ENCODE results near the gene EXOC5.

EXOC5 gene, protein sequence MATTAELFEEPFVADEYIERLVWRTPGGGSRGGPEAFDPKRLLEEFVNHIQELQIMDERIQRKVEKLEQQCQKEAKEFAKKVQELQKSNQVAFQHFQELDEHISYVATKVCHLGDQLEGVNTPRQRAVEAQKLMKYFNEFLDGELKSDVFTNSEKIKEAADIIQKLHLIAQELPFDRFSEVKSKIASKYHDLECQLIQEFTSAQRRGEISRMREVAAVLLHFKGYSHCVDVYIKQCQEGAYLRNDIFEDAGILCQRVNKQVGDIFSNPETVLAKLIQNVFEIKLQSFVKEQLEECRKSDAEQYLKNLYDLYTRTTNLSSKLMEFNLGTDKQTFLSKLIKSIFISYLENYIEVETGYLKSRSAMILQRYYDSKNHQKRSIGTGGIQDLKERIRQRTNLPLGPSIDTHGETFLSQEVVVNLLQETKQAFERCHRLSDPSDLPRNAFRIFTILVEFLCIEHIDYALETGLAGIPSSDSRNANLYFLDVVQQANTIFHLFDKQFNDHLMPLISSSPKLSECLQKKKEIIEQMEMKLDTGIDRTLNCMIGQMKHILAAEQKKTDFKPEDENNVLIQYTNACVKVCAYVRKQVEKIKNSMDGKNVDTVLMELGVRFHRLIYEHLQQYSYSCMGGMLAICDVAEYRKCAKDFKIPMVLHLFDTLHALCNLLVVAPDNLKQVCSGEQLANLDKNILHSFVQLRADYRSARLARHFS

DNA sequence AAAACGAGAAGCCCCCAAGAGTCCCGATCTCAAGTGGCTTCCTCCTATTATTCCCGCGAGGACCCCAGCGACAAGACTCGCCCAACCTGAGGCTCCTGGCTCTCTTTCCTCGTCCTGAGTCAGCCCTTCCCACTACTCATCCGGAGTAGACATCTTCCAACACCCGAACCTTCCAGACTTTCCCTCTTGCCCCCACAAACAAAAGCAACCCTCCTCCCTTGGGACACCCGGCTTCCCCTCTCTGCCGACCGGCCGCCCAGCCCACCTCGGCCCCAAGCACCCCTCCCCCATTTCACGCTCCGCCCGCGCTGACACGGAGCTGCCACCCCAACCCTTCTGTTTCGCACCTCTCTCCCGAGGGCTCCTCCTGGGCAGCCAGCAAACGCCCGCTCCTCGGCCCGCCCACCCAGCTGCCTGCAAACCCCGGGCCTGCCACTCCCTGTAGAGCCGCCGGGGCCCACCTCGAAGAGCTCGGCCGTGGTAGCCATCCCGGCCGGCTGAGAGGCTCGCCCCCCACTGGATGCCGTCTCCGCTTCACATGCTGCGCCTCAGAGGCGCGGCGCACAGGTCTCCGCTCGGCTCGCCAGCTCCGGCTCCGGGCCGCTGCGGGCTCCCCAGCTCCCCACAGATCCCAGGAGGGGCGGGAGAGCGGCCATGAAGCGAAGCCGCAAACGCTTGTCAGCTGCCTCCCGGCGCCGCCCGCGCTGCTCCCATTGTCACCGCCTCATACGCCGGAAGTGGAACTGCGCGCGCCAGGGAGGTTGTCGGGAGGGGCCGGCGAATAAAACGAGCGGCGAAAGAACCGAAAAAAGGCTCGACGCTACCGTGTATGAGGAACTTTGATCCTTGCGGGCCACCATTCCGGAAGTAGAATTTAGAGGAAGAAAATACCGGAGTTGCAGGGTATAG is at the start of gene EXOC5, which contains the start of gene AP5M1:
Gene EXOC5 (minus strand): TSS at position 745 of the 909 bp plus-strand sequence. CDS start 257 bp downstream, at position 488.
Gene AP5M1 (plus strand): TSS at position 811 of the 909 bp plus-strand sequence. CDS start 344 bp downstream, outside the sequence.
- in situ Hi-C loops (cut with HindIII; ENCODE audit: low sequenced_read_pairs), result no loop called here

DNA sequence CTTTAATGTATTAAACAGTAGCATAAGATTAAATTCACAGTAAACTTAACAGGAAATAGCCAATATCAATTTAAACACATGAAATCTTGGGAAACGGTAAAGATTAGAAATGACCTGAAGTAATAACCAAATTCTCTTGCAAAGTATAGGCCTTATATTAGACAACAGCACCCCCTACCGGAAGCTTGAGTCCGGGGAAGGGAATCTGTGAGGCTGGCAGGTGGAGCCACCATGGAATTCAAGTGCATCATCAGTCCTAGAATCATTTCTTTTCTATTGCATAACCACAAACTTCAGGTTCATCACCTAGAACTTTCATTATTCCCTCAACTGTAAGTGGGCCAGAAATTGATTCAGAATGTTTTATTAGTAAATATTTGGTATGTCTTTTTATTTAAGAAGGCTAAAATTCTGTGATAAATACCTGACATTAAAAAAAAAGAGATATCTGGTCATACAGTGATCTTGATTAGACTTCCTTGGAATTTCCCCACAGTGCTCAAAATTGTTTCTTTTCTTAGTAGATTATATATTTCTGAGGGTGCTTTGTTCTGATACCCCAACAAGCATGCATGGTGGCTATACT is 48.6 kb upstream of the EXOC5 start:
- in situ Hi-C loops (cut with HindIII; ENCODE audit: low sequenced_read_pairs), result loop anchor here (10.0 kb wide), 1 partner anchor 823 kb away; no protein-coding TSS in a partner anchor

DNA sequence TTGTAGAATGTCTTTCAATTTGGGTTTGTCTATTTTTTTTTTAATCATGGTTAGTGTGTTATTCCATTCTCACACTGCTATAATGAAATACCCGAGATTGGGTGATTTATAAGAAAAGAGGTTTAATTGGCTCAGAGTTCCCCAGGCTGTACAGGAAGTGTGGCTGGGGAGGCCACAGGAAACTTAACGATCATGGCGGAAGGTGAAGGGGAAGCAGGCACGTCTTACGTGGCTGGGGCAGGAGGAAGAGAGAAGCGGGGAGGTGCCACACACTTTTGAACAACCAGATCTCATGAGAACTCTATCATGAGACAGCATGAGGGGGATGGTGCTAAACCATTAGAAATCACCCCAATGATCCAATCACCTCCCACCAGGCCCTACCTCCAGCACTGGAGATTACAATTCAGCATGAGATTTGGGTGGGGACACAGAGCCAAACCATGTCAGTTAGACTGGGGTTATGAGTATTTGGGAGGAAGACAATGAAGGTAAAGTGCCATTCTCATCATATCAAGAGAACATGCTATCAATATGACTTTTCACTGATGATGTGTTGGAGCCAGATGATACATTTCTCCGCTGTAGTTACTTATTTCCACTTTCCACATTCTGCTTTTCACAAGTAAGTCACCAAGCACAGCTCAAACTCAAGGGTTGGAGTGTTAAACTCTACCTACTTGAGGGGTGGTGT is 45.8 kb upstream of the EXOC5 start:
- in situ Hi-C loops (cut with HindIII; ENCODE audit: low sequenced_read_pairs), result loop anchor here (10.0 kb wide), 1 partner anchor 820 kb away; no protein-coding TSS in a partner anchor

DNA sequence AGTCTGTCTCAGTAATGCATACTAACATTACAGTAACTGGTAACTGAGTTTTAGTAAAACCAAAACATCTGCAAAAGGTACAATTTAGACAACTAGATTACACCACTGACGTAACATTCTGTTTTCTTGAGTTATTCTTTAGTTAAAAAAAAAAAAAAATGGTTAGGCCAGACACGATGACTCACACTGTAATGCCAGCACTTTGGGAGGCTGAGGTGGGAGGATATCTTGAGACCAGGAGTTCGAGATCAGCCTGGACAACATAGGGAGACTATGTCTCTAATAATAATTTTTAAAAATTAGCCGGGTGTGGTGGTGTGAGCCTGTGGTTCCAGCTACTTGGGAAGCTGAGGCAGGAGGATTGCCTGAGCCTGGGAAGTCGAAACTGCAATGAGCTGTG is 34.2 kb upstream of the EXOC5 start:
- in situ Hi-C loops (cut with HindIII; ENCODE audit: low sequenced_read_pairs), result no loop called here

DNA sequence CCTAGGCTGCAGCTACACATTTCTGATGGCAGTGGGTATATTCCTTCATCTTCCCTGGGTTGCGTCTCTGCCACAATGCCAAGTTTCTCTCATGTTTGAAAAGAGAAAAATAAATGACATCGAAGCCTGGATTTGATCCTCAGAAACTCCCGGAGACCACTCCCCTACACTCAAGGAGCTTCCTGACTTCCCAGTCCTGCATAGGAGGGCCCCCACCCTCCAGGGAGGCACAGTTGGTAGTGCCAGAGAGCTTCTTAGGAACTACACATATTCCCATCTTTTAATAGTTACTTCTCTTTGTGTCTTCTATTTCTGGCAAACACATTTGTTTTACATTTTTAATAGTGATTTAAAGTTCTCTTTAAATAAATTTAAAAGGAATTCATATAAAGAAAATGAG is 30.8 kb upstream of the EXOC5 start:
- in situ Hi-C loops (cut with HindIII; ENCODE audit: low sequenced_read_pairs), result no loop called here

DNA sequence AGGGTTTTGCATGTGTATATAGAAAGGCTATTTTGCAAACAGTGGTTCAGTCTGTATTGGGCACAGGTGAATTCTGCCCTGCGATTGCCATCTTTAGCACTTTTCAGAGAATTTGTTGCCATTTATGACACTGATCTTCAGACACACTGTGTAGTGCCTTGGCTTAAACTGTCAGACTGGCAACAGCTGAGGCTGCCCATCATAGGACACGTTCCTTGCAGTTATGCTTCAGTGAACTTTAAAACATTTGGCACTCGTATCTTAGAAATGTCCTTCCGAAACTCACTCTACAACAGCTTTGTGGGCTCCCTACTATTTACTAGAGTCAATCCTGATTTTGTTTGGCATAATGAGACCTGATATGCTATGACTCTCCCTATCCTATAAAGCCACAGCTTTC is 29.1 kb upstream of the EXOC5 start:
- in situ Hi-C loops (cut with HindIII; ENCODE audit: low sequenced_read_pairs), result no loop called here

DNA sequence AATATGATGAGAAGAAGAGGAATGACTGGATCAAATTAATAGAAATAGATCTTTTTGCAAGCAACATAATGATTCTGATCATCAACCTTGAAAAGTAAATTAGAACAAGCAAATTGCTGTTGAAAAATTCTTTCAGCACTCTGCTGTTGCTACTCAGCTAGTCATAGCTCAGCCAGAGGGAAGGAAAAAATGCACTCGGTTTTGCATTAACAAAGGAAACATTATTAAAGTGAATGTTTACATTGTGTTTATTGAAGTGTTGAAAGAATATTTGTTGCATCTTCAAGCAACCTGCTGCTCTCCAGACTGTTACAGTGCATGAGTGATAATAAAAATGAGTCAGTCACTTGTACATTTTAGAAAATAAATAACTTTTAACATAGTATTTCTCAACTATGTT is 26.5 kb upstream of the EXOC5 start:
- in situ Hi-C loops (cut with HindIII; ENCODE audit: low sequenced_read_pairs), result no loop called here

DNA sequence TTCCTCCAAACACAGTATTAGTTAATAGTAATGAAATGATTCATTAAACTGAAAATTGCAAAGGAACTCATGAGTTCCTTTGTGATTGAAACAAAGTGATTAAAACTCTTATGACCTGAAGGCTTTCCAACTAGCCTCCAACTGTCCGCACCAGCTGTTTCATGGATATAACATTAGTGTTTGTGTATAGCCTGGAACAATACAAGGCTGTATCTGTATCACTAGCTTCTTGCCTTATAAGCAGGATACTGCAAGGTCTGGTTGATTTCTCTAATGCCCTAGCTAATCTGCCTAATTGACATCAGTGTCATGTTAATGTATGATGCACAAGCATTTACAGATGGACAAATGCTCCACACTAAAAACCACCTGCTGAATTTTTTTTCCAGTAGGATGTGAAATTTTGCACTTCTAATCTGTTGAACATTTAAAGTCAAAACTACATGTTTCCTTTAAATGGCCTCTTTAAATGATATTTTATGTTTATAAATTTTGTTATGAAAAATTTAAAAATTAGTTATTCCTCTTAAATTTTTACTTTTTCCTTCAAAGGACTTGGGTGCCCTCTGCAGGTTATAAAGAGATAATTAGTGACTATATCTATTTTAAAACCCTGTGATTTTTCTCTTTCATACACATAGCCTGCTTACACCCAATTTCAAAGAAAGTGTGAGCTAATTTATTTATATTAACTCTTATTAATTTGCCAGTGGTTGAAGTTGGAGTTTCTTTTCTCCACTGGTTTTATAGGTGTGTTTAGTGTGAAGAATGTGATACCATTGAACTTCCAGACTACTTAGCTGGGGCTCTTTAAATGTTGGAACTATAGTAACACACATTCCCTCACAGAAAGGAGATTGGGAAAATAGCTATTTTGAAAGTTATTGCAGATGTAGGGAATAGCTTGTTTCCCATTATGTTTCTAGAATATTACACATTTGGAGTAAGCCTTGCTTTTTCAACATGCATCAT is 25.4 kb upstream of the EXOC5 start:
- in situ Hi-C loops (cut with HindIII; ENCODE audit: low sequenced_read_pairs), result no loop called here

DNA sequence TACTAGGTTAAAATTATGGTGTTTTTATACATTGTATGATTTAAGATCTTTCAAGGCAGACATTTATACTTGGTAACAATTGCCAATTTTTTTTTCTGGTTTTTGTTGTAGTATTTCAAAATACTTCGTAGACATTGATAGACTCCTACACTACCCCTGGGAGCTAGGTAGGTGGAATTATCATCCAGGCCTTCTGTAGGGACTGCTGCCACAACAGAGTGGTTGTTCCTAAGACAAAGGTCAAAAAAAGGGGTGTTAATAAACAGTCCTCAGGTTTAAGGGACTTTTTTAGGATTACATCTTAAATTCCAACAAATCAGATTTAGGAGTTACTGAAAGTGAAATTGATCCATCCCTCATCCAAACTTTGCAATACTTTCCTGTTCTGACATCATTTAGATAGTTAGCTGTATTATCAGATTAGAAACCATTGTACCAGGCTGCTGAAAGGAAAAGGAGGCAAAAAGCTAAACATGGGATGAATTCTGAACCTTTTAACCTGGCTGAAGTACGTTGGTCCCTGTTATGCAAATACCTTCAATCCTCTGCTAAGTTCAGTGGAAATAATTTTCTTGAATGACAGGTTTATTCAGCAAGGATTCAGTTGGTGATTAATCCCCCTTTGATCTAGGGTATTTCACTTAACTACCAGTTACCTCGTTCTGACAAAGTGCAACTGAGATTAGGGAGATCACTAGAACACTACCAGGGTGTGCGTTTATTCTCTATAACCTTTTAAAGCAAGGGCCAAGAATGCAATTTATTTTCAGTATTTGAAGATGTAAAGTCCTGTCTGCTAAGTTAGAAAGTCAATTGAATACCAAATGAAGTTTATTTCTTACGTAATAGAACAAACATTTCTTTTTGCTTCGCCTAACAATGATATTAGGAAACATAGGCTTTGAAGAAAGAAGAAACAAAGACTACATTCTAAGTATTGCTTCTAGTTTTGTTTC is 23.3 kb upstream of the EXOC5 start:
- in situ Hi-C loops (cut with HindIII; ENCODE audit: low sequenced_read_pairs), result no loop called here

DNA sequence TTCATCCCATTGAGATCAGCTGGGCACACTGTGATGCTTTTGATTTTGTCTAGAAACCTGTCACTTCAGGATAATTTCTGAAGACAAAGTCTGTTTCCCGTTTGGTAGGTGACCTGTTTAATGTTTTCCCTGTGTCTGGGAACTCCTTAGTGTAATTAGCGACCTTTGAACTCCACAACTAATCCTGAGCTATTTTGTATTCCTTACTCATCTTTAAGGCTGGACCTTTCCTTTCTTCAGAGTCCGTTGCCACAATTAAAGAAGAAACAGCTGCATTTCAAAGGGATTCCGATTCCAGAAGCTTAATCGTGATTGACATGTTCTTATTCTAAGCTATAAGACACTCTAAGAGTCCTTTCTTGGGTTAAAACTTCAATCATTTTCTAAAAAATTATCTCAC is 22.0 kb upstream of the EXOC5 start:
- in situ Hi-C loops (cut with HindIII; ENCODE audit: low sequenced_read_pairs), result no loop called here

DNA sequence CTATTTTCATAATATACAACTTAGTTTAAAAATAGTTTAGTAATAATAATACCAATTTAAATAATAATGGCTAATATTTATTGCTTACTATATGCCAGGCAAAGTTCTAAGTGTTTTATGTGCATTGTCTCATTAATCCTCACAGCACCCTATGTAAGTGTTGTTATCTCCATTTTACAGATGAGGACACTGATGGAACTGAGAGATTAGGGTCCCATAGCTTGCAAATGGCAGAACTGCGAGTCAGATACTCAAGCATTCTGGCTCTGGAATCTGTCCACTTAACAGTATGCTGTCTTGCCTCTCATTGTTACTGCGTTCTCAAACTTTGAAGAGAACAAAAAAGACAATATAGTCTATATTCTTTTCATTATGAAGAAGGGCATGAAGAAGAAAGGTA is 19.0 kb upstream of the EXOC5 start:
- in situ Hi-C loops (cut with HindIII; ENCODE audit: low sequenced_read_pairs), result no loop called here

DNA sequence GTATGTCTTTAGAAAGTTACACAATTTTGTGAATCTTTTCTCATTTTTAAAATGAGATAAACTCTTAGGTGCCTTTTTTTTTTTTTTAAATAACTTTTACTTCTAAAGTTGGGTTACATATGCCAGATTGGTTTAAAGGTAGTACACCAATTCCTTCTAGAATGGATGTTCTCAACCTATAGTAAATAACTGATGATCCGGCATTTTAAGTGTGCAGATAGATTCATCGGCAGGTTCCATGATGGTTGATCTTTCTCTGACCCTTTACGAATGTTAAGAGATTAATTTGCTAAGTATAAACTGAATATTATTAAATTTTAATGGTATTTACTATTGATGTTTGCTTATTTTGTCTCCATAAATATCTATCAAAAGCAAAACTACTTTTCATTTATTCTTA is 8.4 kb upstream of the EXOC5 start:
- in situ Hi-C loops (cut with HindIII; ENCODE audit: low sequenced_read_pairs), result no loop called here

DNA sequence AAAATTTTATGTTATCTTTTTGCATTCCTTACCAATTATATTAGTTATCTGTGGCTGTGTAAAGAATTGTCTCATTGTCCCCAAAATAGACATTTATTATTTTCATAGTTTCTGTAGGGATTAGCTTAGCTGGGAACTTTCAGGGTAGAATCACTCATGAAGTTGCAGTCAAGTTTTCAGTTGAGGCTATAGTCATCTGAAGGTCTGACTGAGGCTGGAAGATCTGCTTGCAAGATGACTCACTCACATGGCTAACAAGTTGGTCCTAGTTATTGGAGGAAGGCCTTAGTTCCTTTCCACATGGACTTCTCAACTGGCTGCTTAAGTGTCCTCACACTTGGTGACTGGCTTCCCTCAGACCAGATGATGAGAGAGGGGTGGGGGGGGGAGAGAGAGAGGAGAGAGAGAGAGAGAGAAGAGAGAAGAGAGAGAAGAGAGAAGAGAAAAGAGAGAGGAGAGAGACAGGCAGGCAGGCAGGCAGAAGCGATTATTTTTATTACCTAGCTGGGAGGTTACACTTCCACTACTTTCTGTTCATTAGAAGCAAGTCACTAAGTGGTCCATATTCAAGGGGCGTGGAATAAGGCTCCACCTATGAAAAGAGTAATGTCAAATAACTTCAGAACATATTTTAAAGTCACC is 6.4 kb upstream of the EXOC5 start:
- in situ Hi-C loops (cut with HindIII; ENCODE audit: low sequenced_read_pairs), result no loop called here

DNA sequence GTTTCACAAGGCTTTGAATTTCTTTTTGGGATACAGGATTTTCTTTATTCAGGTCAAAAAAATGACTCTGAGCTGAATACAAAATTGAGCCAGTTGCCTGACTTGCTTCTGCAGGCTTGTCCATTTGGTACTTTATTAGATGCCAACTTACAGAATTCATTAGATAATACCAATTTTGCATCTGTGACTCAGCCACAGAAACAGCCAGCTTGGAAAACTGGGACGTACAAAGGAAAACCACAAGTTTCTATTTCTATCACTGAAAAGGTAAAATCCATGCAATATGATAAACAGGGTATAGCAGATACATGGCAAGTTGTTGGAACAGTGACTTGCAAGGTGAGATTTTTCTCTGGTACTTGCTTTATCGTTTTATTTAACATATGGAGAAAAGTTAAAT is 5.8 kb upstream of the EXOC5 start:
- in situ Hi-C loops (cut with HindIII; ENCODE audit: low sequenced_read_pairs), result no loop called here

DNA sequence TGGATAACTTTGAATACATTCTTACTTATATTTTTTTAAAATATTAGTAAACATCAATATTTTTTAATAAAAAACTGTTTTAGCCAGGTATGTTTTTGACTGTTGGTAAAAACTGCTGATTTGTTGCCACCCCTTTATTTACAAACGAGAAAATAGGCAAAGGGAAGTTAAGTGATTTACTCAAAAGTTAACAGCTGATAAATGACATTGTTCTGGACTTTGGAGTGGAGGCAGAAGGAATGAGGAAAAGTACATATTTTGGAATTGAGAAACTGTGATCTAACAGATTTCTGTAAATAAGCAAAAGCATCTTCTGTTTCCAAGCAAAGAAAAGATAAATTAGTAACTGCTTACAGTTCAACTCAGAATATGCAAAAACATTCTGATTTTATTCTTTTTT is 4.5 kb upstream of the EXOC5 start:
- in situ Hi-C loops (cut with HindIII; ENCODE audit: low sequenced_read_pairs), result no loop called here

DNA sequence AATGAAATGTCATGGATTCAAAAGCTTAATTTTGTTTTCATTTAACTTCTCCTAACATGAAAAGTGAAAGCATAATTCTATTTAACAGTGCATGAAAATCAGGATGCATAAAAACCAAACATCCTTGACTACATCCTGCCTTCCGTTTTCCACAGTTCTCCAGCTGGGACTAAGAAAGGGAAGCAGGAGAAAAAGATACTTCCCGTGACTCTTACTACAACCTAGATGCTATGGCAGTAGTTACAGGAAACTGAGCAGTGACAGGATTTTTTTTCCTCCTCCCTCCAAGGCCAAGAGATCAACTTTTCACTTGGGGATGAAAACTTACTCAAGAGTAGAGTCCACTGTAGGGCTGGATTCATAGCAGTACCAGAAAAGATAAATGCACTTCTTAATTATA is 2.6 kb downstream of the EXOC5 start:
- in situ Hi-C loops (cut with HindIII; ENCODE audit: low sequenced_read_pairs), result no loop called here

DNA sequence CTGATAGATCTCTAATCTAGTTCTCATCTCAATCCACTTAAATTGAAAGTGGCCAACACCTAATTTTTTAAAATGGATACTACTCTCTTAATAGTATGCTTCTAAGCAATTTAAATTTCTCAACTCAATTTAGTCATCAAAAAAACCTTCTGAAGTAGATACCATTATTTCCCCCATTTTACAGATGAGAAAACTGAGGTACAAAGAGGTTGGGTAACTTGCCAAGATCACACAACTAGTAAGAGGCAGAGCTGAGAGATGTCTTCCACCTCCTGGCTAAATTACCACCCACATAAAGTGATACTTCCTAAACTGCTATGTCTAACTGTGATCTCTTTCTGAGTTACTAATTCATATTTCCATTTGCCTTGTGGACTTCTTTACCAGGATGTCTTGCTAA is 6.6 kb downstream of the EXOC5 start:
- in situ Hi-C loops (cut with HindIII; ENCODE audit: low sequenced_read_pairs), result no loop called here

Data from endothelial cell of hepatic sinusoid (primary cell).